ENCODE results near the gene COL4A2. TPM values are rescaled to one million over a fixed set of nuclear protein-coding genes. Genes with fewer than 3 reads are reported as not detected.

COL4A2 gene
- total RNA-seq, 1 donor from 2014 or later = 1,414 TPM

DNA sequence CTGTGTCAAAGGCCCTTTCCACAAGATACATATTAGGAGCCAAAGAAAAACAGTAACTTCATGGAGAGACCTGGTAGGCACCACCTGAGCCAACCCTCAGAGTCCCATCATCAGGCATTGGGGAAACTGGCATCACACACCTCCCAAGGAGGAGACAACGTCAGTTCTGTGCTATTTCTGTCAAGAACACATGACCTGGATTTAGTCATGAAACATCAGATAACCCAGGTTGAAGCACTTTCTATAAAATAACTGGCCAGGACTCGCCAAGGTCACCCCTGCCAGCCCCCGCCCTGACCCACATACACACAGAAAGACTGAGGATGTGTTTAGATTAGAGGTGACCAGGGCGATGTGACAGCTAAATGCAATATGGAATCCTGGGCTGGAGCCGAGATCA, 35.8 kb upstream of the COL4A2 start:
- no peak overlapping the region for H3K4me3 ChIP-seq (ENCODE audit: insufficient read depth, low read depth, low read length)
- H3K36me3 ChIP-seq (ENCODE audit: insufficient read depth, low read length) = peaks cover 40% of the 10 kb centered on the region
- no peaks in the 10 kb centered on the region for H3K27me3 Mint-ChIP-seq (ENCODE audit: low read depth, unreplicated experiment)
- no peaks in the 10 kb centered on the region for H3K27me3 ChIP-seq (ENCODE audit: insufficient read depth, low read length)
- H3K4me1 ChIP-seq (ENCODE audit: insufficient read depth, low read length) = peaks cover 3% of the 10 kb centered on the region
- DNase-seq (ENCODE audit: low read depth) (no peak), FAIRE-seq (no peak)
- no peak overlapping the region for H3K27ac ChIP-seq (ENCODE audit: low read depth, low read length)
- peaks cover 99% of the 10 kb centered on the region for H3K79me2 ChIP-seq (ENCODE audit: insufficient read depth, low read length)
- H3K4me1 Mint-ChIP-seq (ENCODE audit: low read depth, unreplicated experiment) = peaks cover 21% of the 10 kb centered on the region
- TF ChIP-seq, protein P1, sequence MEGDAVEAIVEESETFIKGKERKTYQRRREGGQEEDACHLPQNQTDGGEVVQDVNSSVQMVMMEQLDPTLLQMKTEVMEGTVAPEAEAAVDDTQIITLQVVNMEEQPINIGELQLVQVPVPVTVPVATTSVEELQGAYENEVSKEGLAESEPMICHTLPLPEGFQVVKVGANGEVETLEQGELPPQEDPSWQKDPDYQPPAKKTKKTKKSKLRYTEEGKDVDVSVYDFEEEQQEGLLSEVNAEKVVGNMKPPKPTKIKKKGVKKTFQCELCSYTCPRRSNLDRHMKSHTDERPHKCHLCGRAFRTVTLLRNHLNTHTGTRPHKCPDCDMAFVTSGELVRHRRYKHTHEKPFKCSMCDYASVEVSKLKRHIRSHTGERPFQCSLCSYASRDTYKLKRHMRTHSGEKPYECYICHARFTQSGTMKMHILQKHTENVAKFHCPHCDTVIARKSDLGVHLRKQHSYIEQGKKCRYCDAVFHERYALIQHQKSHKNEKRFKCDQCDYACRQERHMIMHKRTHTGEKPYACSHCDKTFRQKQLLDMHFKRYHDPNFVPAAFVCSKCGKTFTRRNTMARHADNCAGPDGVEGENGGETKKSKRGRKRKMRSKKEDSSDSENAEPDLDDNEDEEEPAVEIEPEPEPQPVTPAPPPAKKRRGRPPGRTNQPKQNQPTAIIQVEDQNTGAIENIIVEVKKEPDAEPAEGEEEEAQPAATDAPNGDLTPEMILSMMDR (IDR thresholded peaks at IDR 0.05; ENCODE audit: insufficient read depth, low read depth, low read length) = no peak
- TF ChIP-seq EZH2 (IDR thresholded peaks at IDR 0.05; ENCODE audit: insufficient read depth, low read length) = no peak
- H3K9me3 Mint-ChIP-seq (ENCODE audit: unreplicated experiment) = no peaks in the 10 kb centered on the region
- no peak overlapping the region for H2AFZ ChIP-seq (ENCODE audit: low read depth, low read length)
- no peak overlapping the region for H3K4me3 Mint-ChIP-seq (ENCODE audit: unreplicated experiment)
- peaks cover 99% of the 10 kb centered on the region for H4K20me1 ChIP-seq (ENCODE audit: insufficient read depth, low read length)
- H3K4me2 ChIP-seq (ENCODE audit: low read length) = no peak overlapping the region
- no peak overlapping the region for H3K9ac ChIP-seq (ENCODE audit: low read length)
- H3K9me3 ChIP-seq (ENCODE audit: insufficient read depth, low read depth, low read length) = no peaks in the 10 kb centered on the region
- H3K36me3 Mint-ChIP-seq (ENCODE audit: low read depth, unreplicated experiment) = peaks cover 30% of the 10 kb centered on the region
- H3K27ac Mint-ChIP-seq (ENCODE audit: unreplicated experiment) = no peak overlapping the region

DNA sequence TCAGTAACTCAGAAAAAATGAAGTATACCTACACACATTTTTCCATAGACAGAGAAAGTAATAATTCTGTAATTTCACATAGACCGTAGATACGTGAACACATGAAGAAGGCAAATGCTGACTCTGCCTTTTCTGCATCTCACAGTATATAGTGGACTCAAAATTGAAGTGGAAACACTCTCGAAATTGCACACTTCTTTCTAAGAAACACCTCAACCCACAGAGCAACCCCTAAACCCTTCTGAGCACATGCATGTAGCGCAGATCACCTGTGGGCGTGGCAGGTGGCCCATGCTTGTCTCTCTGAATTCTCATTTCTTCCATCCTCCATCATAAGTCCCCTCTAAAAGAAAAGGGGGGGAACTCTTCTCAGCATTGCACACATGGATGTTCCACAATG, 34.9 kb upstream of the COL4A2 start:
- peak overlapping the region; percentile 4 for H3K27ac Mint-ChIP-seq (ENCODE audit: unreplicated experiment)
- no peaks in the 10 kb centered on the region for H3K27me3 Mint-ChIP-seq (ENCODE audit: low read depth, unreplicated experiment)
- H3K4me3 ChIP-seq (ENCODE audit: insufficient read depth, low read depth, low read length) = no peak overlapping the region
- H2AFZ ChIP-seq (ENCODE audit: low read depth, low read length) = no peak overlapping the region
- no peak overlapping the region for H3K4me2 ChIP-seq (ENCODE audit: low read length)
- no peak overlapping the region for H3K4me3 Mint-ChIP-seq (ENCODE audit: unreplicated experiment)
- H3K4me1 ChIP-seq (ENCODE audit: insufficient read depth, low read length) = no peaks in the 10 kb centered on the region
- H3K36me3 Mint-ChIP-seq (ENCODE audit: low read depth, unreplicated experiment) = peaks cover 30% of the 10 kb centered on the region
- FAIRE-seq (no peak), DNase-seq (ENCODE audit: low read depth) (no peak)
- H3K9me3 Mint-ChIP-seq (ENCODE audit: unreplicated experiment) = no peaks in the 10 kb centered on the region
- no peaks in the 10 kb centered on the region for H3K9me3 ChIP-seq (ENCODE audit: insufficient read depth, low read depth, low read length)
- peaks cover 36% of the 10 kb centered on the region for H3K36me3 ChIP-seq (ENCODE audit: insufficient read depth, low read length)
- H4K20me1 ChIP-seq (ENCODE audit: insufficient read depth, low read length) = peaks cover 99% of the 10 kb centered on the region
- H3K27ac ChIP-seq (ENCODE audit: low read depth, low read length) = no peak overlapping the region
- TF ChIP-seq, protein P1 (IDR thresholded peaks at IDR 0.05; ENCODE audit: insufficient read depth, low read depth, low read length) = no peak
- TF ChIP-seq EZH2 (IDR thresholded peaks at IDR 0.05; ENCODE audit: insufficient read depth, low read length) = no peak
- no peak overlapping the region for H3K9ac ChIP-seq (ENCODE audit: low read length)
- no peaks in the 10 kb centered on the region for H3K27me3 ChIP-seq (ENCODE audit: insufficient read depth, low read length)
- peaks cover 99% of the 10 kb centered on the region for H3K79me2 ChIP-seq (ENCODE audit: insufficient read depth, low read length)
- H3K4me1 Mint-ChIP-seq (ENCODE audit: low read depth, unreplicated experiment) = peaks cover 25% of the 10 kb centered on the region

DNA sequence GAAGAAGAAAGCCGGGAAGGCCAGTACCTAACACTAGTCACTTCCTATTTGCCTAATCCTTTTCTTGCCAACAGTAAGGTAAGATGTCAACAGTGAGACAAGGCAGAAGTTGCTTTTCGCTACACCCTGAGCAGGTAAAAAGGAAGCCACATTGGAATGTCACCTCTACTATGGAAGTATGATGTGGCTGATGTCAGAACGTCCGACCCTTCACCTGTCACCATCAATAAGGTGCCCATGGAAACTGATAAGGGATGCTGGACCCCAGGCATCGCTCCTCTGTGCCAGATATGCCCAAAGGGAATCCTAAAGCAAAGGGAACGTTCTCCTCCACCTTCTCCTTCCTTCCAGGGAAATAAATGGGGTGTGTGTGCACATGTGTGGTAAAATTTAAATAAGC, 34.4 kb upstream of the COL4A2 start:
- Histone ChIP-seq H3K4me3 (ENCODE audit: insufficient read depth, low read depth, low read length) (no peak overlapping the region), H3K27me3 (ENCODE audit: insufficient read depth, low read length) (no peaks in the 10 kb centered on the region), H3K79me2 (ENCODE audit: insufficient read depth, low read length) (peaks cover 100% of the 10 kb centered on the region), H3K4me1 (ENCODE audit: insufficient read depth, low read length) (peaks cover 4% of the 10 kb centered on the region), H3K4me2 (ENCODE audit: low read length) (no peak overlapping the region), H3K9ac (ENCODE audit: low read length) (no peak overlapping the region), H3K36me3 (ENCODE audit: insufficient read depth, low read length) (peaks cover 36% of the 10 kb centered on the region), H3K27ac (ENCODE audit: low read depth, low read length) (no peak overlapping the region), H3K9me3 (ENCODE audit: insufficient read depth, low read depth, low read length) (no peaks in the 10 kb centered on the region), H4K20me1 (ENCODE audit: insufficient read depth, low read length) (peaks cover 99% of the 10 kb centered on the region), H2AFZ (ENCODE audit: low read depth, low read length) (no peak overlapping the region)
- FAIRE-seq (no peak), DNase-seq (ENCODE audit: low read depth) (no peak)
- H3K27ac Mint-ChIP-seq (ENCODE audit: unreplicated experiment) = peak overlapping the region; percentile 56
- no peak for TF ChIP-seq EZH2 (IDR thresholded peaks at IDR 0.05; ENCODE audit: insufficient read depth, low read length)
- TF ChIP-seq, protein P1 (IDR thresholded peaks at IDR 0.05; ENCODE audit: insufficient read depth, low read depth, low read length) = no peak
- peaks cover 29% of the 10 kb centered on the region for H3K4me1 Mint-ChIP-seq (ENCODE audit: low read depth, unreplicated experiment)
- H3K4me3 Mint-ChIP-seq (ENCODE audit: unreplicated experiment) = no peak overlapping the region
- H3K36me3 Mint-ChIP-seq (ENCODE audit: low read depth, unreplicated experiment) = peaks cover 32% of the 10 kb centered on the region
- H3K9me3 Mint-ChIP-seq (ENCODE audit: unreplicated experiment) = no peaks in the 10 kb centered on the region
- no peaks in the 10 kb centered on the region for H3K27me3 Mint-ChIP-seq (ENCODE audit: low read depth, unreplicated experiment)

All from astrocyte (in vitro differentiated cells and primary cell).